GM18526 (cell line): Measurements from ENCODE around the gene APBB2.

Experiments
- POLR2A ChIP-seq: IDR thresholded peaks from 3 replicates; pipeline ENCODE4 v1.6.1; 2011; ENCODE audit not compliant: insufficient read length; ENCODE audit errors: extremely low read depth

The APBB2 gene

GRCh38 chr4:41122775-41123174 is 91.6 kb downstream of the APBB2 start:
- no peak for TF ChIP-seq POLR2A

DNA sequence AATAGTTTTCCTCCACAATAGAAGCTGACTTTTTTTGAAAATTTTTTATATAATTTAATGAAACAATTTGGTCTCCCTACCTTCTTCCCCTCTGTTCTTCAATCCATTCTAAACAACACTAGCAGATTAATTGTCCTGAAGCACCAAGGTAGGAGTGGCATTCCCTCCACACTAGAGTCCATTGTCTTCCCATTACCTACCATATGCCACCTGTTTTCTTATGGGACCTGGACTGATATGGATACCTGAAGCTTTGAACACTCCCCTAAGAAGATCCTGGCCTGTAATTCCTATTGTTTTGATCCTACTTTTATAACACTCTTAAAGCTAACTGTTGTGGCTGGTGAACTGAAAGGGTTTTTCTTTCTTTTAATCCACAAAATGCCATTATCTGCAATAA is 92.0 kb downstream of the APBB2 start:
- no peak for TF ChIP-seq POLR2A

DNA sequence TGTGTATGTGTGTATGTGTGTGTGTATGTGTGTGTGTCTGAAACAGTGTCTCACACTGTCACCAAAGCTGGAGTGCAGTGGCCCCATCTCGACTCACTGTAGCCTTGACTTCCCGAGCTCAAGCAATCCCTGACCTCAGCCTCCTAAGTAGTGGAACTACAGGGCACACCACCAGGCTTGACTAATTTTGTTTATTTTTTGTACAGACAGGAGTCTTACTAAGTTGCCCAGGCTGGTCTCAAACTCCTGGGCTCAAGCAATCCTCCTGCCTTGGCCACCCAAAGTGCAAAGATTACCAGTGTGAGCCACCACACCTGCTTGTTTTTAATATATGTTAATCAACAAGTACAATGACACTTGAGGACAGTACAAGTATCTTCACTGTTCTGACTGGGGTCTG is 92.4 kb downstream of the APBB2 start:
- TF ChIP-seq POLR2A: no peak

DNA sequence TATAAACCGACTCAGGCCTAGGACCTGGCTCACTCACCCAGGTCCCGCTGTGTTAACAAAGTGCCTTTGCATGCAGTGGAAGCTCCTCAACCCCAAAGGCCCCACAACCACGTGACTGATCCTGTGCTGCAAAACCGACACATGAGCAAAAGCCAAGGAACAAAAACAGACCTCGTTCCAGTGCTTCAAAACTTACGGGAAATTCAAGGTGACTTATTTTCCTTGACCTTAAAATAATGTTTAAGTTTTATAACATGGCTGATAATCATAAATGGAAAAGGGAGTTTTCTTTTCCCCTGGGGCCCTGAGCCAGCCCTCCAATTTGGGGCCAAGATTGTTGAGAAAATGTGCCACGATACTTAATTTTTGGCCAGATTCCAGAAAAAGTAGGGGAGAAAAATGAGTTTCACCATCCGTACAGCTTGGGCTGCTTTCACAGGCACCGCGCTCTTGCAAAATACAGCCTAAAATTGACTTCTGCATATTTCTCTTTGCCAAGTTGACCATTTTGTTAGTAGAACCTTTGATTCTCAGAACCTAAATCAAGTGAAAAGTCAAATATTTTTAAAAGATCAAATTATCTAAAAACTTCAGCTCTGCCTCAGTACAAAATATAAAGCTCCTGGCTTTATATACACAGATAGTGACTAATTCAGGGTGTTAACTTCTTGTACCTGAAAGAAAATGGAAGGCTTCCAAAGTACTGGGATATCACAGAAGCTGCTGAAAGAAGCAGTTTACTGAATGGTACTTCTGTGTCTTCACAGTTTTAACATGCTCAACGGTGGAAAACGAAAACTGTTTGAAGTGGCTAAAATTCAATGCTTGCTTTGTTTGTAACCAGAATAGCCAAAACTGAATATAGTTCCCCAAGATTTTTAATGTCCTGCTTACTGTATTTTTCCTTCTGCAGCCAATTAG is 93.8 kb downstream of the APBB2 start:
- TF ChIP-seq POLR2A: no peak

DNA sequence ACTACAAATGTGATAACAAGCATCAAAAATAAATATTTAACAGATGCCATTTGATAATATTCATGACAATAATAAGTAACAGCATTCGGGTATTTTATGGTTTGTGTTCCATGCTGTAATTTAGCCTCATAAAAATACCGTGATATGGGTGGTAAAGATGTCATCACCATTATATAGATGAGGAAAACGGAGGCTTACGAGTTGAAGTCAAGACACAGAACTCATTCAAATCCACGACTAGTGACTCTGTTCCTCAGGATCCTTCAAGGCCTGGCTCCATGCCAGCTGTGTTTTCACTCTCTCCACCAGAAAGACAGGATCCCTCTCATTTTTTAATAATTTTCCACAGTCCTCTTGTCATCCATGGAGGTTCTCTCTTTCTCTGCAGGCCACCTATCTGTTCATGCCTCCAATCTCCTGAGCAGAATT is 94.5 kb downstream of the APBB2 start:
- TF ChIP-seq POLR2A: no peak

- no peak for TF ChIP-seq POLR2A
Measured at GRCh38 chr4:41111791-41112190, 102.6 kb downstream of the APBB2 start.

DNA sequence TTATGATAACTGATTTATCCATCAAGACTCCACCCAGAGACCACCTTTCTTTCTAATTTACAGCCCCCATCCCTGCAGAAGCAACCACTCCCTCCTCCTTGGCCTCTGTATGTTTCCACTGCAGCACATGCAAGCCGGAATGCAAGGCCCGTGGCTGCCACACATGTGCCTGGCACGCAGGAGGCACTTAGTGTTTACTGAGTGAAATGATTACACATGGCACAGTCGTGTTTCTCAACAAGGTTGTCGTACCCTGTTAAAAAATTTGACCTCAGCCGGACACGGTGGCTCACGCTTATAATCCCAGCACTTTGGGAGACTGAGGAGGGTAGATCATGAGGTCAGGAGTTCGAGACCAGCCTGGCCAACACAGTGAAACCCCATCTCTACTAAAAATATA is 104.3 kb downstream of the APBB2 start:
- TF ChIP-seq POLR2A: no peak

GRCh38 chr4:41108481-41108880 is 105.9 kb downstream of the APBB2 start:
- no peak for TF ChIP-seq POLR2A

GRCh38 chr4:41106694-41107419 is 107.5 kb downstream of the APBB2 start:
- TF ChIP-seq POLR2A: no peak

- no peak for TF ChIP-seq POLR2A
Measured at GRCh38 chr4:41106081-41106480, 108.3 kb downstream of the APBB2 start.

- TF ChIP-seq POLR2A: no peak
Measured at GRCh38 chr4:41104155-41104554, 110.2 kb downstream of the APBB2 start.

- TF ChIP-seq POLR2A: no peak
Measured at GRCh38 chr4:41103657-41104056, 110.7 kb downstream of the APBB2 start.

- TF ChIP-seq POLR2A: no peak
Measured at GRCh38 chr4:41102414-41103092, 111.8 kb downstream of the APBB2 start.

DNA sequence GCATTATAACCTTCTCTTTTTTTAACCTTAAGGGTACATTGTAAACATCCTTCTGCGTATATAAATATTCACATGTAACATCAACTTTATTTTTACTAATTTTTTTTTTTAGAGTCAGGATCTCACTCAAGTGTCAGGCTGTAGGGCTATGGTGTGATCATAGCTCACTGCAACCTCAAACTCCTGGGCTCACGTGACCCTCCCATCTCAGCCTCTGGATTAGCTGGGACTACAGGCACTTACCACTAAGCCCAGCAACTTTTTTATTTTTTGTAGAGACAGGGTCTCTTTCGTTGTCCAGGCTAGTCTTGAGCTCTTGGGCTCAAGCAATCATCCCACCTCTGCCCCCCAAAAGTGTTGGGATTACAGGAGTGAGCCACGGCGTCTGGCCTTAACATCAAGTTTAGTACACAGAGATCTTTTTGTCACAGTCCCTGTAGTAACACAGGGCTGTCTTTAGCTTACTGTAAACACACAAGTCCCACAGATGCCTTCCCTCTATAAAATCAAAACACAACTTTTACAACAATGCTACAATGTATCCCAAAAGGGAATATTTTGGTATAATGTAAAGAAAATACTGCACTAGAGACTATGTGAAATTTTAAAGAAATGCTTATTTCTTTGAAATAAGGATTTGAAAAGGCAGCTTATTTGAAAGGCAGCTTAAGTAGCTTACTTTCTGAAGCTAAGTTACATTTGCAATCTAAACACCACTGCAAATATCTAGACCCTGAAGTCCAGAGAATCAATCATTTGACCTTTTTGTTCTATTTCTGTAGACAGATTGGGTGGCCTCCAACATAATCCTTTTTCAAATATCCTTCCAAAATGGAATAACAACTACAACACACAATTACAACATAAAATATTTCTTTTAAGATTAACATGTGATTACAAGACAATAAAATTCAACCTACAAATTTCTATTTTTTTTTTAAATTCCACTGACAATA is 116.0 kb downstream of the APBB2 start:
- TF ChIP-seq POLR2A: no peak

- no peak for TF ChIP-seq POLR2A
Measured at GRCh38 chr4:41095973-41096372, 118.4 kb downstream of the APBB2 start.

- TF ChIP-seq POLR2A: no peak
Measured at GRCh38 chr4:41095192-41095872, 119.0 kb downstream of the APBB2 start.
